NCI-H2081 (cell line): ENCODE results near the gene TTC9B.
A peak's percentile ranks its signal among the peaks of the same experiment; 100 is the strongest.
"Not testable (repeated sequence)": the region's sequence is repeated elsewhere in the genome, so short reads cannot be mapped to it uniquely, and the experiment has no call there.

ENCODE experiments used
- DNase-seq, 2 experiments: peaks; one replicate each; lab custom pipeline; 2025; lab: John Stamatoyannopoulos, UW

The TTC9B gene

GRCh38 chr19:40232949-40233810, 15.0 kb upstream of the TTC9B start:
- DNase-seq: no peak

GRCh38 chr19:40232479-40232878, 14.3 kb upstream of the TTC9B start:
- no peak for DNase-seq

- no peak for DNase-seq
These were observed 13.6 kb upstream of the TTC9B start for GRCh38 chr19:40231544-40232424.

GRCh38 chr19:40231057-40231456, 12.9 kb upstream of the TTC9B start:
- DNase-seq: no peak

GRCh38 chr19:40229926-40230417, 11.8 kb upstream of the TTC9B start:
- DNase-seq: no peak

GRCh38 chr19:40229484-40229883, 11.3 kb upstream of the TTC9B start:
- no peak for DNase-seq

GRCh38 chr19:40228863-40229262, 10.7 kb upstream of the TTC9B start:
- DNase-seq: no peak

- no peak for DNase-seq
These were observed 10.2 kb upstream of the TTC9B start for GRCh38 chr19:40228346-40228745.

- DNase-seq: no peak
These were observed 7.5 kb upstream of the TTC9B start for GRCh38 chr19:40225440-40226305.

- DNase-seq: no peak
These were observed 6.4 kb upstream of the TTC9B start for GRCh38 chr19:40224342-40225150.

- peak in 1 of 2 experiments; percentile 5 for DNase-seq
These were observed 5.1 kb upstream of the TTC9B start for GRCh38 chr19:40223135-40223822.

- DNase-seq: peak; percentile 64 to 76
These were observed 3.9 kb upstream of the TTC9B start for GRCh38 chr19:40221858-40222619.

GRCh38 chr19:40220674-40221073, 2.5 kb upstream of the TTC9B start:
- no peak for DNase-seq

- no peak for DNase-seq
These were observed 1.6 kb upstream of the TTC9B start for GRCh38 chr19:40219721-40220276.

GRCh38 chr19:40219029-40219428, 845 bp upstream of the TTC9B start:
- not testable (repeated sequence) for DNase-seq

- peak; percentile 62 to 75 for DNase-seq
These were observed 965 bp downstream of the TTC9B start for GRCh38 chr19:40217027-40217810.

- no peak for DNase-seq
These were observed 1.5 kb downstream of the TTC9B start for GRCh38 chr19:40216777-40217026.

- DNase-seq: no peak
These were observed 2.0 kb downstream of the TTC9B start for GRCh38 chr19:40216013-40216776.
